K562 (cell line): Measurements from ENCODE around the gene CDC5L. TPM values are rescaled to one million over a fixed set of nuclear protein-coding genes. Genes with fewer than 3 reads are reported as not detected.

Experiments used
- ATAC-seq: fragments of 200-7000 bp; cut with Tn5 transposase; 3 replicates; pipeline ENCODE4 v1.9.1; 2020; ENCODE audit warnings: moderate library complexity
- BruUV-seq: library from RNA; stranded (reverse); fragments of 400-500 nt; replicated peaks from 2 replicates; lab custom pipeline; 2021; lab: Mats Ljungman, UMichigan
- CTCF ChIA-PET: fragments of 300-600 bp; formaldehyde crosslinking; extraction: SDS; loops from one replicate; lab custom pipeline; 2021; ENCODE audit warnings: low intra/inter-chr PET ratio; lab: Yijun Ruan, JAX
- POLR2A ChIA-PET: fragments of 300-600, 350-650 bp; sonication (Branson Sonifier 250); formaldehyde crosslinking; extraction: SDS; loops from one replicate; lab custom pipeline; 2021; ENCODE audit warnings: antibody characterized with exemption, inconsistent platforms; lab: Yijun Ruan, JAX
- DNase-seq, 4 experiments: peaks; one replicate each; pipeline versions ENCODE4 v3.0.0 to v3.0.0-alpha.2; 2011 to 2018; ENCODE audit warnings: low spot score in 3 of 4, mixed read lengths in 3 of 4; ENCODE audit errors: extremely low read depth in 1 of 4
- FAIRE-seq: peaks from 2 replicates; lab custom pipeline; 2011; peaks lifted over from hg19 to GRCh38; lab: Jason Lieb, UNC
- H2AFZ ChIP-seq: 2 replicates; pipeline ENCODE4 v1.6.0; 2011; ENCODE audit warnings: low read depth, low read length, control low read depth, inconsistent platforms
- H3K27ac ChIP-seq: fragments of 200-600 bp; 3 replicates; pipeline ENCODE4 v1.8.0; 2011; ENCODE audit warnings: low read depth, mild to moderate bottlenecking, control low read depth, inconsistent platforms, low read length, moderate library complexity, mixed read lengths; ENCODE audit errors: extremely low read depth
- H3K27me3 ChIP-seq, 2 experiments: fragments of 300-600 bp in 1 of 2; 2 replicates in 1 of 2; 3 replicates in 1 of 2; pipeline versions ENCODE4 v1.6.0 to v1.8.0; 2011; ENCODE audit warnings: inconsistent platforms in 2 of 2, low read length in 2 of 2, mild to moderate bottlenecking in 1 of 2, mixed read lengths in 1 of 2, moderate library complexity in 1 of 2; ENCODE audit not compliant: control insufficient read depth in 2 of 2, insufficient read depth in 2 of 2
- H3K36me3 ChIP-seq: fragments of 300-600 bp; 3 replicates; pipeline ENCODE4 v1.8.0; 2011; ENCODE audit warnings: mild to moderate bottlenecking, low read length, inconsistent platforms; ENCODE audit not compliant: control insufficient read depth, insufficient read depth
- H3K4me1 ChIP-seq, 2 experiments: fragments of 200-600 bp in 1 of 2; replicated peaks in 1 of 2; 2 replicates in 1 of 2; 3 replicates in 1 of 2; pipeline versions ENCODE4 v1.5.1 to v1.8.0; 2011; ENCODE audit warnings: inconsistent platforms in 2 of 2, low read length in 2 of 2, mild to moderate bottlenecking in 1 of 2, mixed read lengths in 1 of 2, moderate library complexity in 1 of 2; ENCODE audit not compliant: control insufficient read depth in 2 of 2, insufficient read depth in 2 of 2
- H3K4me2 ChIP-seq: 2 replicates; pipeline ENCODE4 v1.6.1; 2011; ENCODE audit warnings: low read length, control low read depth, inconsistent platforms, mixed read lengths; ENCODE audit not compliant: insufficient read depth
- H3K4me3 ChIP-seq: fragments of 200-600 bp; sonication (generic), shearing (Covaris generic); 2 replicates; pipeline ENCODE4 v1.5.1; 2016; ENCODE audit warnings: control low read depth, inconsistent platforms
- H3K79me2 ChIP-seq: fragments of 200-600 bp; 3 replicates; pipeline ENCODE4 v1.8.0; 2011; ENCODE audit warnings: low read length, inconsistent platforms; ENCODE audit not compliant: control insufficient read depth, insufficient read depth
- H3K9ac ChIP-seq, 2 experiments: 2 replicates each; pipeline versions ENCODE4 v1.6.0 to v1.6.1; 2011; ENCODE audit warnings: low read depth in 2 of 2, low read length in 2 of 2, control low read depth in 1 of 2, inconsistent platforms in 1 of 2, mild to moderate bottlenecking in 1 of 2, mixed read lengths in 1 of 2; ENCODE audit not compliant: insufficient read depth in 1 of 2
- H3K9me1 ChIP-seq: one replicate; pipeline ENCODE4 v1.6.0; 2011; ENCODE audit warnings: inconsistent platforms, mild to moderate bottlenecking, low read length, moderate library complexity; ENCODE audit not compliant: control insufficient read depth, insufficient read depth
- H3K9me3 ChIP-seq: replicated peaks from 2 replicates; pipeline ENCODE4 v1.5.1; 2011; ENCODE audit warnings: low read depth, low read length, inconsistent platforms; ENCODE audit not compliant: control insufficient read depth, insufficient read depth
- H4K20me1 ChIP-seq: replicated peaks from 2 replicates; pipeline ENCODE4 v1.6.1; 2011; ENCODE audit warnings: low read length, inconsistent platforms, mixed read lengths; ENCODE audit not compliant: control insufficient read depth, insufficient read depth
- BDP1 ChIP-seq: IDR thresholded peaks from 3 replicates; pipeline ENCODE4 v1.6.1; 2011; ENCODE audit not compliant: insufficient read length, insufficient read depth
- CHD4 ChIP-seq: fragments of 200-600 bp; sonication (generic); IDR thresholded peaks from 3 replicates; pipeline ENCODE4 v1.6.1; 2012; ENCODE audit warnings: low read depth, mild to moderate bottlenecking, mixed read lengths, low read length, inconsistent platforms; ENCODE audit not compliant: insufficient read depth, insufficient replicate concordance, poor library complexity, severe bottlenecking
- JUNB ChIP-seq: fragments of 450-650 bp; formaldehyde crosslinking; conservative IDR thresholded peaks from 2 replicates; pipeline ENCODE4 v1.4.0; 2020; ENCODE audit warnings: mild to moderate bottlenecking
- KLF10 ChIP-seq: fragments of 250-450 bp; sonication (Bioruptor Pico); IDR thresholded peaks from 2 replicates; pipeline ENCODE4 v1.6.1; 2021; ENCODE audit warnings: matching md5 sums
- OTX1 ChIP-seq: fragments of 450-650 bp; formaldehyde crosslinking; IDR thresholded peaks from 2 replicates; pipeline ENCODE4 v1.4.0; 2022; ENCODE audit warnings: mild to moderate bottlenecking
- PML ChIP-seq: IDR thresholded peaks from 2 replicates; pipeline ENCODE4 v1.6.1; 2012; ENCODE audit warnings: low read length, inconsistent platforms
- POLR2AphosphoS5 ChIP-seq: IDR thresholded peaks from 2 replicates; pipeline ENCODE4 v1.6.1; 2011; ENCODE audit warnings: mild to moderate bottlenecking, low read depth, low read length, moderate library complexity; ENCODE audit not compliant: control insufficient read depth, insufficient read depth
- SPI1 ChIP-seq: IDR thresholded peaks from 2 replicates; pipeline ENCODE4 v1.6.1; 2011; ENCODE audit warnings: low read depth, low read length, control low read depth, borderline replicate concordance
- ZNF507 ChIP-seq: conservative IDR thresholded peaks from 2 replicates; pipeline ENCODE4 v1.6.1; 2017; ENCODE audit warnings: missing genetic modification characterization, missing compliant biosample characterization
- ZNF57 ChIP-seq: fragments of 450-650 bp; formaldehyde crosslinking; IDR thresholded peaks from 2 replicates; pipeline ENCODE4 v1.4.0; 2020; ENCODE audit warnings: mild to moderate bottlenecking, moderate library complexity
- ZNF766 ChIP-seq: fragments of 200-800 bp; sonication (Bioruptor generic); conservative IDR thresholded peaks from 2 replicates; pipeline ENCODE4 v1.6.1; 2016; ENCODE audit warnings: missing genetic modification characterization, missing compliant biosample characterization
- ZZZ3 ChIP-seq: fragments of 450-650 bp; IDR thresholded peaks from 2 replicates; pipeline ENCODE4 v1.6.1; 2016; ENCODE audit warnings: antibody characterized with exemption, mild to moderate bottlenecking, moderate library complexity
- WGBS: fragments of 100-300 bp; shearing (Covaris generic); methylation state at CpG from one replicate; pipeline ENCODE4 v1.1.6; 2016; ENCODE audit warnings: low coverage, mixed read lengths; ENCODE audit not compliant: insufficient coverage; ENCODE audit errors: missing lambda C conversion rate; 5-methylcytosine and 5-hydroxymethylcytosine counted together
- in situ Hi-C: fragments of 300-500 bp; cut with MboI; formaldehyde crosslinking; loops from 4 replicates; pipeline ENCODE4 v1.15.0; 2018; ENCODE audit warnings: inconsistent platforms, mixed read lengths
- intact Hi-C: fragments of 100-400 bp; cut with micrococcal nuclease; formaldehyde crosslinking; loops from 2 replicates; pipeline ENCODE4 v1.14.2; 2022
- polyA plus RNA-seq, 8 experiments: library from polyadenylated mRNA; depleted of rRNA in 4 of 8; stranded (reverse) in 5 of 8; unstranded in 3 of 8; fragments of >200 nt; fragmentation: Nextera tagmentation in 2 of 8; fragmentation: Illumina TruSeq in 1 of 8; extraction: Ambion mirVana in 2 of 8; extraction: Trizol in 1 of 8; gene quantifications; 2 replicates each; pipeline versions ENCODE4 v1.2.1 to v1.2.3, GENCODE V29; 2011 to 2014; ENCODE audit warnings: inconsistent platforms in 1 of 8, missing spikeins in 1 of 8
- total RNA-seq, 7 experiments: library from RNA; depleted of rRNA in 6 of 7; stranded (reverse); fragments of >200 nt in 6 of 7; fragmentation: Illumina TruSeq in 2 of 7; extraction: Trizol in 2 of 7; gene quantifications; 2 replicates each; pipeline versions ENCODE4 v1.2.1 to v1.2.3, GENCODE V29; 2011 to 2021; ENCODE audit warnings: low replicate concordance in 1 of 7
- TF ChIP-seq, protein P1 (sequence below): IDR thresholded peaks from 2 replicates; pipeline ENCODE4 v1.6.1; 2011; ENCODE audit warnings: borderline replicate concordance, low read depth, mild to moderate bottlenecking, moderate library complexity, low read length; ENCODE audit not compliant: insufficient read depth, poor library complexity, severe bottlenecking
- TF ChIP-seq, protein P2 (sequence below): fragments of 250-450 bp; sonication (Bioruptor Pico); IDR thresholded peaks from 2 replicates; pipeline ENCODE4 v1.8.0; 2022; ENCODE audit warnings: moderate library complexity, mild to moderate bottlenecking, inconsistent platforms
- TF ChIP-seq, protein P3 (sequence below): IDR thresholded peaks from 2 replicates; pipeline ENCODE4 v1.6.1; 2012; ENCODE audit warnings: low read depth, low read length, improper control_type of control experiment, borderline replicate concordance
- TF ChIP-seq, protein P4 (sequence below): fragments of 250-450 bp; sonication (Bioruptor Pico); IDR thresholded peaks from 2 replicates; pipeline ENCODE4 v1.5.0; 2021

Gene CDC5L
- total and polyA plus RNA-seq, 9 of the 15 experiments (the other 6 are each of a cell fraction or from before 2014, with no cell fraction given), result 22.3 to 44.2 (median 30.8) TPM

DNA sequence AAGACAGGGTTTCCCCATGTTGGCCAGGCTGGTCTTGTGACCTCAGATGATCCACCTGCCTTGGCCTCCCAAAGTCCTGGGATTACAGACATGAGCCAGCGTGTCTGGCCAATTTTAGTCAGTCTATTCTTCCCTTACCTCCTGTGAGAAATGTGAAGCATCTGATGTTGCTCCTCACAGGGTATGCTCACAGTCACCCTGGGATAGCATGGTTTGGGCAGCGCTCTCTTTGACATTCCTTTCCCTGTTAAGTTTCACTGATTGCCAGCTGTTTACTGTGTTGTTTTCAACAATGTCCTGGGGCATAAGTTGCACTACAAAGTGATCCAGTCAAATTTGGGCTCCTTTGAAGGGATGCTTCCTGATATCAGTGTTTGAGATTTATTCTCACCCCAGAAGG is 13.1 kb downstream of the CDC5L start:
- H3K4me2 ChIP-seq, result no peak overlapping the region
- H4K20me1 ChIP-seq, result no peaks in the 10 kb centered on the region
- no peak overlapping the region for H2AFZ ChIP-seq
- H3K36me3 ChIP-seq, result peaks cover 85% of the 10 kb centered on the region
- TF ChIP-seq OTX1 (CRISPR knock-in tag), result no peak
- no peak for TF ChIP-seq CHD4
- TF ChIP-seq ZNF507 (tag), result no peak
- no peak for TF ChIP-seq POLR2AphosphoS5
- TF ChIP-seq BDP1, result no peak
- no peak for TF ChIP-seq ZNF766 (CRISPR knock-in tag)
- TF ChIP-seq ZZZ3, result no peak
- TF ChIP-seq, protein P1, sequence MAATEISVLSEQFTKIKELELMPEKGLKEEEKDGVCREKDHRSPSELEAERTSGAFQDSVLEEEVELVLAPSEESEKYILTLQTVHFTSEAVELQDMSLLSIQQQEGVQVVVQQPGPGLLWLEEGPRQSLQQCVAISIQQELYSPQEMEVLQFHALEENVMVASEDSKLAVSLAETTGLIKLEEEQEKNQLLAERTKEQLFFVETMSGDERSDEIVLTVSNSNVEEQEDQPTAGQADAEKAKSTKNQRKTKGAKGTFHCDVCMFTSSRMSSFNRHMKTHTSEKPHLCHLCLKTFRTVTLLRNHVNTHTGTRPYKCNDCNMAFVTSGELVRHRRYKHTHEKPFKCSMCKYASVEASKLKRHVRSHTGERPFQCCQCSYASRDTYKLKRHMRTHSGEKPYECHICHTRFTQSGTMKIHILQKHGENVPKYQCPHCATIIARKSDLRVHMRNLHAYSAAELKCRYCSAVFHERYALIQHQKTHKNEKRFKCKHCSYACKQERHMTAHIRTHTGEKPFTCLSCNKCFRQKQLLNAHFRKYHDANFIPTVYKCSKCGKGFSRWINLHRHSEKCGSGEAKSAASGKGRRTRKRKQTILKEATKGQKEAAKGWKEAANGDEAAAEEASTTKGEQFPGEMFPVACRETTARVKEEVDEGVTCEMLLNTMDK, result no peak
- TF ChIP-seq SPI1, result no peak
- TF ChIP-seq, protein P2, sequence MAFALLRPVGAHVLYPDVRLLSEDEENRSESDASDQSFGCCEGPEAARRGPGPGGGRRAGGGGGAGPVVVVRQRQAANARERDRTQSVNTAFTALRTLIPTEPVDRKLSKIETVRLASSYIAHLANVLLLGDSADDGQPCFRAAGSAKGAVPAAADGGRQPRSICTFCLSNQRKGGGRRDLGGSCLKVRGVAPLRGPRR (CRISPR knock-in tag), result no peak
- TF ChIP-seq KLF10 (CRISPR knock-in tag), result no peak
- TF ChIP-seq, protein P3, sequence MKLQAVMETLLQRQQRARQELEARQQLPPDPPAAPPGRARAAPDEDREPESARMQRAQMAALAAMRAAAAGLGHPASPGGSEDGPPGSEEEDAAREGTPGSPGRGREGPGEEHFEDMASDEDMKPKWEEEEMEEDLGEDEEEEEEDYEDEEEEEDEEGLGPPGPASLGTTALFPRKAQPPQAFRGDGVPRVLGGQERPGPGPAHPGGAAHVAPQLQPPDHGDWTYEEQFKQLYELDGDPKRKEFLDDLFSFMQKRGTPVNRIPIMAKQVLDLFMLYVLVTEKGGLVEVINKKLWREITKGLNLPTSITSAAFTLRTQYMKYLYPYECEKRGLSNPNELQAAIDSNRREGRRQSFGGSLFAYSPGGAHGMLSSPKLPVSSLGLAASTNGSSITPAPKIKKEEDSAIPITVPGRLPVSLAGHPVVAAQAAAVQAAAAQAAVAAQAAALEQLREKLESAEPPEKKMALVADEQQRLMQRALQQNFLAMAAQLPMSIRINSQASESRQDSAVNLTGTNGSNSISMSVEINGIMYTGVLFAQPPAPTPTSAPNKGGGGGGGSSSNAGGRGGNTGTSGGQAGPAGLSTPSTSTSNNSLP, result no peak
- TF ChIP-seq JUNB (CRISPR knock-in tag), result no peak
- TF ChIP-seq ZNF57, result no peak
- TF ChIP-seq PML, result no peak
- TF ChIP-seq, protein P4, sequence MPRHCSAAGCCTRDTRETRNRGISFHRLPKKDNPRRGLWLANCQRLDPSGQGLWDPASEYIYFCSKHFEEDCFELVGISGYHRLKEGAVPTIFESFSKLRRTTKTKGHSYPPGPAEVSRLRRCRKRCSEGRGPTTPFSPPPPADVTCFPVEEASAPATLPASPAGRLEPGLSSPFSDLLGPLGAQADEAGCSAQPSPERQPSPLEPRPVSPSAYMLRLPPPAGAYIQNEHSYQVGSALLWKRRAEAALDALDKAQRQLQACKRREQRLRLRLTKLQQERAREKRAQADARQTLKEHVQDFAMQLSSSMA (CRISPR knock-in tag), result no peak
- TF ChIP-seq, all 486 proteins: peak for 0
- Histone ChIP-seq H3K27me3 (no peaks in the 10 kb centered on the region), H3K9ac (no peak overlapping the region), H3K27ac (no peak overlapping the region), H3K79me2 (peaks cover 15% of the 10 kb centered on the region; the same call in 2 of the 3 replicates), H3K9me3 (no peaks in the 10 kb centered on the region), H3K4me1 (no peaks in the 10 kb centered on the region), H3K4me3 (no peak overlapping the region), H3K9me1 (no peaks in the 10 kb centered on the region)
- FAIRE-seq (no peak), DNase-seq (no peak), ATAC-seq (no peak)
- in situ Hi-C loops, result no loop called here
- ChIA-PET CTCF (no interaction called here), POLR2A (interaction anchor here (0.8 to 2.1 kb wide), 3 partner anchors 9 to 13 kb away, joined by 3 to 12 read pairs (median 3); partner anchors contain the start of gene CDC5L)
- BruUV-seq, result no TSS peak
- 97% methylated on average over 2 of the region's 2 CpGs for WGBS
- intact Hi-C loops, result no loop called here
